Hematopoietic multipotent progenitor cell treated with erythropoietin and hydrocortisone succinate and interleukin-3 and kit ligand, for 8 days (in vitro differentiated cells): ENCODE results near the gene KRTAP10-9.

ENCODE experiments used
- DNase-seq: peaks from one replicate; pipeline ENCODE4 v3.0.0-alpha.2; 2015

The KRTAP10-9 gene

DNA sequence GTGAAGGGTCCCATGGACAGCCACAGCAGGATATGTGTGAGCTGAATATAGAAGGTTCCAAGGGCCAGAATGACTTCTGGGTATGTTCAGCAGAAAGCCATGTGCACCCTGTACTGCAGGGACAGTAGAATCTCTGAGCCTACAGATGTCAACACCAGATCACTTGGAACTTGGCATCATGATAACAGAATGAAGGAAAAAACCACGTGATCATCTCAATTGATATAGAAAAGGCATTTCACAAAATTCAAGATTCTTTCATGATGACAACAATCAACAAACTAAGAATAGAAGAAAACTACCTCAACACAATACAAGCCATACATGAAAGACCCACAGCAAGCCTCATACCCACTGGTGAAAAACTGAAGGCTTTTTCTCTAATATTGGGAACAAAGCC, 40.7 kb downstream of the KRTAP10-9 start:
- no peak for DNase-seq

DNA sequence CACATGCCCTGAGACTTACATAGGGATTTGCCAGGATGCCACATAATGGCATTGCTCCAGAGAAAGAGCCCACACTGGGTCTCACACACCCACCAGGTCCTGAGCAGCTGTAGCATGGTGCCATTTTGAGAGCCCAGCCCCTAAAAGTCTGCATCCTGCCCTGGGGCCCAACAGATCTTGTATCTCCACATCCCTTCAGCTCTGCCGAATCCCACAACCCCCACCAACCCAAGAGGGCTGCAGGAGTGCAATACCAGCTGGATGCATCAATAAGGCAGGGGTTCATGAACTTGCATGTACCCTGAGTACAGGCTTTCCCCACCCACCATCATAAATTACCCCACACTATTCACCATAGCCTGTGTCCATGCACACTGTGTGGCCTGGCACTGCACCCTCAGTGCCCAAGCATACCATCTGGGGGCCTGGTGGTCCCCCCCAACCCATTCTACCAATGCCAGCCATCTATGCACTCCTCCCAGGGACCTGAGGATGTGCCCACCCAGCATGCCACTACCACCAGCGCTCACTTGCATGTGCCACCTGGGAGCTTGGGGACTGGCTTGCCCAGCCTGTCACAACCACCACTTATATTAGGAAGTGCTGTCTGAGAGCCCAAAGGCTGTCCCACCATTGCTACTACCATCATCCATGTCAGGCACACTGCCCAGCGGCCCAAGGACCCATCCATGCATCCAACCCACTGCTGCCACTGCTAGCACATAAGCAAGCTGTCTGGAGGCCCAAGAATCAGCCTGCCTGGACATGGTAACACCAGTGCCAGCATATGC, 43.9 kb downstream of the KRTAP10-9 start:
- no peak for DNase-seq

DNA sequence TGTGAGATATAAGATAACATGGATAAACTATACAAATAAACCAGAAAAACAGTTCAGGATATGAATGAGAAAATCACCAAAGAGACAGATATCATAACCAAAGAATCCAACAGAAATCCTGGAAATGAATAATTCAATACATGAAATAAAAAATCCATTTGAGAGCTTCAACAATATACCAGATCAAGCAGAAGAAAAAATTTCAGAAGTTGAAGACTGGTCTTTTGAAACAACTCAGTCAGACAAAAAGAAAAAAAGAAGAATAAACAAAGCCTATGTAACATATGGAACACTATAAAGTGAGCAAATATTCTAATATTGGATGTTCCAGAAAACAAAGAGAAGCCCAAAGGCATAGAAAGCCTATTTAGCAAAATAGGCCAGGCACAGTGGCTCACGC, 45.0 kb downstream of the KRTAP10-9 start:
- no peak for DNase-seq

DNA sequence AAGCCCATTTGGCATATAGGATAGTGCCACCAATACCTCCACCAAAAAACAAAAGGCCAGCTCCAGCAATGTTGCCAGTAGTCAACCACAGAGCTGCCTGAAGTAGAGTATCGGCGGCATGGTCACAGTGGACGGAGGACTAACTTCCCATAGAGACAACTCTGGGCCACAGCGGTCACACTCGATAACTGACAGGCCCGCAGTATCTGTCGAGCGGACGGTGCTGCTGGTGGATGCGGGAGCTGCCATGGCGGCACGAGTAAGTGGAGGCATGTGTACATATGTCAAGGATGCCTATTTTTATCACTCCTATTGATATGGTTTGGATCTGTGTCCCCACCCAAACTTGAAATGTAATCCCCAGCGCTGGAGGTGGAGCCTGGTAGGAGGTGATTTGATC, 51.0 kb downstream of the KRTAP10-9 start:
- DNase-seq = no peak
